Activated B cell treated with CpG ODN at 0.5 μM for 24 hours (primary cell): ENCODE results near the gene TPPP3. TPM values are rescaled to one million over a fixed set of nuclear protein-coding genes. Genes with fewer than 3 reads are reported as not detected.
"Not testable (repeated sequence)": the region's sequence is repeated elsewhere in the genome, so short reads cannot be mapped to it uniquely, and the experiment has no call there.

Experiments
- ATAC-seq: fragments of 200-7000 bp; cut with Tn5 transposase; one replicate; pipeline ENCODE4 v1.10.0; 2021; ENCODE audit warnings: low read depth, mild to moderate bottlenecking, moderate library complexity
- CTCF ChIA-PET: fragments of 350-600 bp; sonication (Branson Sonifier 250); formaldehyde crosslinking; loops from one replicate; lab custom pipeline; 2021; ENCODE audit warnings: antibody characterized with exemption; lab: Charles Lee
- POLR2A ChIA-PET: fragments of 350-600 bp; sonication (Branson Sonifier 250); formaldehyde crosslinking; loops from one replicate; lab custom pipeline; 2021; ENCODE audit warnings: antibody characterized with exemption; lab: Charles Lee
- DNase-seq: peaks from one replicate; pipeline ENCODE4 v3.0.0; 2022
- H3K27ac Mint-ChIP-seq: one replicate; pipeline ENCODE4 v1.8.0; 2020; ENCODE audit warnings: mixed read lengths
- H3K27me3 Mint-ChIP-seq: one replicate; pipeline ENCODE4 v1.8.0; 2021; ENCODE audit warnings: mixed read lengths
- H3K36me3 Mint-ChIP-seq: one replicate; pipeline ENCODE4 v1.8.0; 2021; ENCODE audit warnings: low read depth, mixed read lengths
- H3K4me1 Mint-ChIP-seq: one replicate; pipeline ENCODE4 v1.8.0; 2021; ENCODE audit warnings: mixed read lengths
- H3K4me3 Mint-ChIP-seq: one replicate; pipeline ENCODE4 v1.8.0; 2020; ENCODE audit warnings: mild to moderate bottlenecking, mixed read lengths
- H3K9me3 Mint-ChIP-seq: one replicate; pipeline ENCODE4 v1.8.0; 2020; ENCODE audit warnings: mixed read lengths
- intact Hi-C: fragments of 100-400 bp; cut with micrococcal nuclease; formaldehyde crosslinking; loops from one replicate; pipeline ENCODE4 v1.15.1; 2024
- total RNA-seq: library from RNA; stranded (reverse); gene quantifications from 2 replicates; pipeline ENCODE4 v1.2.3, GENCODE V29; 2022
- TF ChIP-seq, protein P1 (sequence below): fragments of 200-600 bp; IDR thresholded peaks from one replicate; pipeline ENCODE4 v1.8.0; 2022; ENCODE audit warnings: antibody characterized with exemption, mild to moderate bottlenecking

Gene TPPP3
- total RNA-seq, 1 donor from 2014 or later, result not detected

DNA sequence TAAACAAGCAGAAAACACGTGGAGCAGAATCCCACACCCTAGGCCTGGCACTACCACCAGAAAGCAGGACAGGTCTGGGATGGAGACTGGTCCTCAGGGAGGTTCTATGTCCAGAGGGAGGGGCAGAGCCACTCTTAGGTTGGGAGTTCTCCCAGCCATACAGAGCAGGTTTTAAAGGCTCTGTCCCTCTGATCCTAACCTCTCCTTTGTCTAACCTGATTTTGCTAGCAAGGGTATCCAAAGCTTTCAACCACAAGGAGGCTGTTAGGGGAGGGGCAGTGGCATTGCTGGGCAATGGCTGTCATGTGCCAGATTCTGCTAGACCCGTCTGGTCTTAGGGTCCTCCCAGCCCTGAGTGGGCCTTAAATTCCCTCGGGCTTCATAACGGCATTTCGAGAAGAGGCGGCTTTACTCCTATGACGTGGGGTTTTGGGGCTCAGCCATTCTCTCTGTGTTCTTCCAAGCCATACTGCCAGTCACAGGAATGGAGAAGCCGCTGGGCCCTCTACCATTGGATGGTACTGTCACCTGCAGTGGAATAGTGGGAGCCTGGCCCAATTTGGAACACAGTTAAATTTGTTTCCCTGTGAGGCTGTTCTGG is 5.7 kb downstream of the TPPP3 start:
- ATAC-seq, result no peak
- peaks cover 17% of the 10 kb centered on the region for H3K27me3 Mint-ChIP-seq

DNA sequence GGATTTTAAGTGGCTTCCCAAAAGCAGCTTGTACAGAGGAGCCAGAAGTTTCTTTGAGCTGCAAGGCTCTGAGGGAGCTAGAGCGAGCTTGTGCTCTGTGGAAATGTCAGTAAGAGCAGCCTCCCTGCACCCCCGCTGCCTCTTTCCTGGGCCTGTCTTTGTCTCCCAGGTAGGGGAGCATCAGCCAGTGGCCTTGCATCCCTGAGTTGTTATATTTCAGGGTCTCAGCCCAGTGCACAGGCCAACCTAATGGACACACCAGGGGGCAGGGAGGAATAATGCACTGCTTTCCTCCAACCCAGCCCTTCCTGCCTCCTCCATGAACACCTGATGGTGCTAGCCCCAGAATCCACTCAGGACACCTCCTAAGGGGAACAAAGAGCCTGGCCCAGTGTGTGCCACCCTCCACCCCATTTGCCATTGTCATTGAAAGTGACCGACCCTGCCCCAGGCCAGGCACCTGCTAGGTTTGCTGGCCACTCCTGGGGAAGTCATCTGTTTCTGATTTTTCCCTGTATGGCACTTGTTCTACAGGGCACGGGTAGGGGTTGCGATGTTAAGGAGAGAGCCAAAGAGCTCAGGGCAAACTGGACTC is 6.3 kb downstream of the TPPP3 start:
- Mint-ChIP-seq H3K4me1 (peaks cover 10% of the 10 kb centered on the region), H3K36me3 (no peaks in the 10 kb centered on the region), H3K27me3 (peaks cover 11% of the 10 kb centered on the region), H3K9me3 (no peaks in the 10 kb centered on the region), H3K4me3 (no peak overlapping the region), H3K27ac (no peak overlapping the region)
- CTCF ChIA-PET, result no interaction called here
- TF ChIP-seq, protein P1, sequence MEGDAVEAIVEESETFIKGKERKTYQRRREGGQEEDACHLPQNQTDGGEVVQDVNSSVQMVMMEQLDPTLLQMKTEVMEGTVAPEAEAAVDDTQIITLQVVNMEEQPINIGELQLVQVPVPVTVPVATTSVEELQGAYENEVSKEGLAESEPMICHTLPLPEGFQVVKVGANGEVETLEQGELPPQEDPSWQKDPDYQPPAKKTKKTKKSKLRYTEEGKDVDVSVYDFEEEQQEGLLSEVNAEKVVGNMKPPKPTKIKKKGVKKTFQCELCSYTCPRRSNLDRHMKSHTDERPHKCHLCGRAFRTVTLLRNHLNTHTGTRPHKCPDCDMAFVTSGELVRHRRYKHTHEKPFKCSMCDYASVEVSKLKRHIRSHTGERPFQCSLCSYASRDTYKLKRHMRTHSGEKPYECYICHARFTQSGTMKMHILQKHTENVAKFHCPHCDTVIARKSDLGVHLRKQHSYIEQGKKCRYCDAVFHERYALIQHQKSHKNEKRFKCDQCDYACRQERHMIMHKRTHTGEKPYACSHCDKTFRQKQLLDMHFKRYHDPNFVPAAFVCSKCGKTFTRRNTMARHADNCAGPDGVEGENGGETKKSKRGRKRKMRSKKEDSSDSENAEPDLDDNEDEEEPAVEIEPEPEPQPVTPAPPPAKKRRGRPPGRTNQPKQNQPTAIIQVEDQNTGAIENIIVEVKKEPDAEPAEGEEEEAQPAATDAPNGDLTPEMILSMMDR, result no peak
- POLR2A ChIA-PET, result no interaction called here
- intact Hi-C loops, result no loop called here
- ATAC-seq (no peak), DNase-seq (no peak)

More for the DNA sequence above, 5.7 kb downstream of the TPPP3 start:
- Mint-ChIP-seq H3K36me3 (no peaks in the 10 kb centered on the region), H3K4me1 (peaks cover 10% of the 10 kb centered on the region), H3K9me3 (no peaks in the 10 kb centered on the region), H3K4me3 (no peak overlapping the region), H3K27ac (no peak overlapping the region)
- TF ChIP-seq, protein P1, result no peak
- no peak for DNase-seq
- intact Hi-C loops, result no loop called here
- ChIA-PET CTCF (no interaction called here), POLR2A (no interaction called here)

DNA sequence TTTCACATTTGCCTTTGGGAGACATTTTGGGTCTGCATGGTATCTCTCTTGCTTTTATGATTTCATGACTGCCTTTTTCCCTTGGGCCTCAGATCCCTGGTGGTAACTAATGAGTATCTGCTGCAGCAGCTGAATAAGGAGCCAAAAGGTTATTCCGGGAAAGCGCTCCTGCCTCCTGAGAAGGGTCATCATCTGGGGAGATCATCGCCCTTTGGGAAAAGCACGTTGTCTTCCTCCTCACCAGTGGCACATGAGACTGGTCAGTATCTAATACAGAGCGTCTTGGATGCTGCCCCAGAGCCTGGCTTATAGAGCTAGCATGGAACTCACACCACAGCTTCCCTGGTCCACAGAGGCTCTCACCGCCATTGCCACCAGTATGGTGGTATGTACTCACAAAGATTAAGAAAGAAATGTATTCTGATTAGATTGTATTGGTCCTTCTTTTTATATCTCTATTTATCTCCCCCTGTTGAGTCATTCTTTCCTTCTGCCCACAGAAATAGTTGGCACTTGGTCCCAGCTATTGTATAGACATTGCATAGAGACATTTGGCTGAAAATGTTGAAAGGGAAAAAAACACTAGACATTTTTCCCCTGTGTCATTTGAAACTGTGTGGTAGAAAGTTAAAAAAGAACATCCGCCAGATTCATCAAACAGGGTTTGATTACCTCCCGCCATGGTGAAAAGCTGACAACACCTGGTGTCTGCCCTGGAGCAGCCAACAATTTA is 8.4 kb downstream of the TPPP3 start:
- no peak overlapping the region for H3K4me3 Mint-ChIP-seq
- H3K36me3 Mint-ChIP-seq, result no peaks in the 10 kb centered on the region
- DNase-seq, result no peak
- H3K27me3 Mint-ChIP-seq, result peaks cover 3% of the 10 kb centered on the region
- TF ChIP-seq, protein P1, result no peak
- intact Hi-C loops, result no loop called here
- CTCF ChIA-PET, result no interaction called here
- no peaks in the 10 kb centered on the region for H3K4me1 Mint-ChIP-seq
- no peak overlapping the region for H3K27ac Mint-ChIP-seq
- ATAC-seq, result no peak
- POLR2A ChIA-PET, result no interaction called here
- H3K9me3 Mint-ChIP-seq, result no peaks in the 10 kb centered on the region

DNA sequence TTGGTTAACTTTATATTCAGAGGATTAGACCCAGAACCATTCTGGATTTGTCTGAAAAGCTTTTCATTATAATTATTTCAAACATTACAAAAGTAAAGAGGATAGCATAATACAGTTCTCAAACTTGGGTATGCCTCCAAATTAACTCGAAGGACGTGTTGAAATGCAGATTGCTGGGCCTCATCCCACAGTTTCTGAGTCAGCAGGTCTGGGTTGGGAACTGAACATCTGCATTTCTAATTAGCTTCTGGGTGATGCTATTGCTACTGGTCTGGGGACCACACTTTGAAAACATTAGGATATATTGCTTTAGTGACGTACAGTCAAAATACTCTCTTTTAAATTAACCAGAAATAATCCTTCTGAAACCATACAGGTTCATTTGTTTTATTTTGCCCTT is 10.0 kb downstream of the TPPP3 start:
- Mint-ChIP-seq H3K36me3 (no peaks in the 10 kb centered on the region), H3K27ac (no peak overlapping the region), H3K4me3 (no peak overlapping the region), H3K4me1 (no peaks in the 10 kb centered on the region), H3K9me3 (no peaks in the 10 kb centered on the region), H3K27me3 (no peaks in the 10 kb centered on the region)
- DNase-seq (no peak), ATAC-seq (no peak)
- ChIA-PET CTCF (no interaction called here), POLR2A (interaction anchor here (0.6 kb wide), 1 partner anchor 58 kb away, joined by 7 read pairs; no protein-coding TSS in a partner anchor)
- intact Hi-C loops, result no loop called here
- TF ChIP-seq, protein P1, result no peak

DNA sequence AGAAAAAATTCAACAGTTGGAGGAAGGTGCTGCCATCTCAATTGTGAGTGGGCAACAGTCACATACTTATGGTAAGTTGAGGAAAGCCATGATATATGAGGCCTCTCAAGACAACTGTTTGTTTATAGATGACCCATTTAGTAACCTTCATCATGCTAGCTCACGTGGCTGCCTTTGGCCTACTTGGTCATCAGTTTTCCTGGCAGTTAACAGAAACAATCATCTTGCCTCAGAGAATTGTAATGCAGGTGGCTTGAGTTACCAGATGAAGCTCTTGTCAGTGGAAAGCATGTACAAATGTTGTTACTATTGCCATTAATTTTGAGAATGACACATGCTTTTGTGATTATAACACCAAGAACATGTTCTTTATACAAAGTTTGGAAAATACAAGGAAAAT is 14.7 kb downstream of the TPPP3 start:
- H3K9me3 Mint-ChIP-seq, result no peaks in the 10 kb centered on the region
- intact Hi-C loops, result no loop called here

DNA sequence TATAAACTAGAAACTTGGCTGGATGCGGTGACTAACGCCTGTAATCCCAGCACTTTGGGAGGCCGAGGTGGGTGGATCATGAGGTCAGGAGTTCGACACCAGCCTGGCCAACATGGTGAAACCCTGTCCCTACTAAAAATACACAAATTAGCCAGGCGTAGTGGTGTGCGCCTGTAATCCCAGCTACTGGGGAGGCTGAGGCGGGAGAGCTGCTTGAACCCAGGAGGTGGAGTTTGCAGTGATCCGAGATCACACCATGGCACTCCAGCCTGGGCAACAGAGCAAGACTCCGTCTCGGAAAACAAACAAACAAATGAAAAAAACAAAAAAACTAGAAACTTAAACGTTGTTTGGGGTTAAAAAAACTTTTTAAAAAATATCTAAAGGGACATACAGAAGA is 17.3 kb downstream of the TPPP3 start:
- H3K36me3 Mint-ChIP-seq, H3K4me1 Mint-ChIP-seq, ATAC-seq, POLR2A ChIA-PET, H3K9me3 Mint-ChIP-seq, H3K27ac Mint-ChIP-seq, H3K27me3 Mint-ChIP-seq, H3K4me3 Mint-ChIP-seq, intact Hi-C loops, DNase-seq: not testable (repeated sequence)
- CTCF ChIA-PET, result interaction anchor here (0.8 kb wide), 1 partner anchor 102 kb away, joined by 3 read pairs; no protein-coding TSS in a partner anchor

More for the DNA sequence above, 14.7 kb downstream of the TPPP3 start:
- POLR2A ChIA-PET, result no interaction called here
- TF ChIP-seq, protein P1, result no peak
- no peak overlapping the region for H3K27ac Mint-ChIP-seq
- H3K36me3 Mint-ChIP-seq, result no peaks in the 10 kb centered on the region
- ATAC-seq (no peak), DNase-seq (no peak)
- CTCF ChIA-PET, result no interaction called here
- H3K4me1 Mint-ChIP-seq, result no peaks in the 10 kb centered on the region
- no peak overlapping the region for H3K4me3 Mint-ChIP-seq
- H3K27me3 Mint-ChIP-seq, result peaks cover 5% of the 10 kb centered on the region
